CD4-positive, alpha-beta T cell (primary cell): ENCODE measurements around the gene ABCG8. TPM values are rescaled to one million over a fixed set of nuclear protein-coding genes. Genes with fewer than 3 reads are reported as not detected.

Source experiments
- ATAC-seq: fragments of 200-7000 bp; cut with Tn5 transposase; one replicate; pipeline ENCODE4 v1.10.0; 2022; ENCODE audit warnings: mild to moderate bottlenecking; ENCODE audit not compliant: poor library complexity
- CTCF ChIA-PET: fragments of 350-600 bp; sonication (Branson Sonifier 250); formaldehyde crosslinking; loops from one replicate; lab custom pipeline; 2021; ENCODE audit warnings: antibody characterized with exemption, inconsistent platforms; lab: Charles Lee
- POLR2A ChIA-PET: fragments of 350-600 bp; sonication (Branson Sonifier 250); formaldehyde crosslinking; loops from one replicate; lab custom pipeline; 2021; ENCODE audit warnings: antibody characterized with exemption, inconsistent platforms; lab: Charles Lee
- DNase-seq, 14 experiments: peaks; one replicate each; pipeline ENCODE4 v3.0.0-alpha.2; 2013 to 2020; ENCODE audit warnings: mixed read lengths in 2 of 14
- H3K27ac ChIP-seq, 2 donors: one replicate each; pipeline versions ENCODE4 v1.5.1 to v1.7.0; 2013; ENCODE audit warnings: low read length in 2 of 2, low read depth in 1 of 2, mild to moderate bottlenecking in 1 of 2
- H3K27me3 ChIP-seq, 2 experiments: 1 replicate in 1 of 2; 2 replicates in 1 of 2; pipeline versions ENCODE4 v1.6.1 to v1.7.0; 2013; ENCODE audit warnings: low read length in 2 of 2, control low read depth in 1 of 2, mild to moderate bottlenecking in 1 of 2, moderate library complexity in 1 of 2; ENCODE audit not compliant: insufficient read depth in 2 of 2, control insufficient read depth in 1 of 2
- H3K36me3 ChIP-seq: one replicate; pipeline ENCODE4 v1.6.1; 2013; ENCODE audit warnings: low read length, control low read depth; ENCODE audit not compliant: insufficient read depth
- H3K4me1 ChIP-seq: one replicate; pipeline ENCODE4 v1.6.1; 2013; ENCODE audit warnings: low read length, control low read depth; ENCODE audit not compliant: insufficient read depth
- H3K4me3 ChIP-seq: one replicate; pipeline ENCODE4 v1.5.1; 2013; ENCODE audit warnings: mild to moderate bottlenecking, low read length, moderate library complexity
- H3K9me3 ChIP-seq, 2 experiments: 1 replicate in 1 of 2; 2 replicates in 1 of 2; pipeline versions ENCODE4 v1.6.1 to v1.7.0; 2013; ENCODE audit warnings: low read length in 2 of 2, mild to moderate bottlenecking in 2 of 2, control low read depth in 1 of 2, moderate library complexity in 1 of 2; ENCODE audit not compliant: control insufficient read depth in 1 of 2, insufficient read depth in 1 of 2
- H3K27ac Mint-ChIP-seq: one replicate; pipeline ENCODE4 v1.8.0; 2020; ENCODE audit warnings: mixed read lengths
- H3K27me3 Mint-ChIP-seq: one replicate; pipeline ENCODE4 v1.8.0; 2021; ENCODE audit warnings: mixed read lengths
- H3K36me3 Mint-ChIP-seq: one replicate; pipeline ENCODE4 v1.8.0; 2021; ENCODE audit warnings: low read depth, mixed read lengths
- H3K4me1 Mint-ChIP-seq: one replicate; pipeline ENCODE4 v1.8.0; 2021; ENCODE audit warnings: low read depth, mixed read lengths
- H3K4me3 Mint-ChIP-seq: one replicate; pipeline ENCODE4 v1.8.0; 2020; ENCODE audit warnings: mild to moderate bottlenecking, mixed read lengths
- H3K9me3 Mint-ChIP-seq: one replicate; pipeline ENCODE4 v1.8.0; 2020; ENCODE audit warnings: mixed read lengths
- intact Hi-C, 2 experiments: fragments of 100-400 bp; cut with DNase I in 1 of 2; cut with micrococcal nuclease in 1 of 2; formaldehyde crosslinking; loops; one replicate each; pipeline versions ENCODE4 v1.15.1 to v1.9.0; 2023 to 2025; cut with DNase I, micrococcal nuclease
- polyA plus RNA-seq, 2 donors: library from polyadenylated mRNA; unstranded; fragments of 120-200 nt; gene quantifications; one replicate each; pipeline ENCODE4 v1.2.1, GENCODE V29; 2013
- total RNA-seq, 174 experiments: library from RNA in 2 of 174; stranded (reverse) in 2 of 174; gene quantifications; one replicate each; pipeline ENCODE4 v1.2.3 and lab custom pipeline; 2021 to 2026
- TF ChIP-seq, protein P1 (sequence below): fragments of 200-600 bp; IDR thresholded peaks from one replicate; pipeline ENCODE4 v1.8.0; 2022; ENCODE audit warnings: antibody characterized with exemption, mild to moderate bottlenecking

ABCG8 gene
- not detected for total RNA-seq
- polyA plus RNA-seq (2013, experiment 1 of 2) = 0.01 TPM
- 0.04 TPM for polyA plus RNA-seq (2013, experiment 2 of 2)
- total RNA-seq (lab: John Stamatoyannopoulos, UW) = 0 to 0.11 (median 0) reads per million in 172 experiments

DNA sequence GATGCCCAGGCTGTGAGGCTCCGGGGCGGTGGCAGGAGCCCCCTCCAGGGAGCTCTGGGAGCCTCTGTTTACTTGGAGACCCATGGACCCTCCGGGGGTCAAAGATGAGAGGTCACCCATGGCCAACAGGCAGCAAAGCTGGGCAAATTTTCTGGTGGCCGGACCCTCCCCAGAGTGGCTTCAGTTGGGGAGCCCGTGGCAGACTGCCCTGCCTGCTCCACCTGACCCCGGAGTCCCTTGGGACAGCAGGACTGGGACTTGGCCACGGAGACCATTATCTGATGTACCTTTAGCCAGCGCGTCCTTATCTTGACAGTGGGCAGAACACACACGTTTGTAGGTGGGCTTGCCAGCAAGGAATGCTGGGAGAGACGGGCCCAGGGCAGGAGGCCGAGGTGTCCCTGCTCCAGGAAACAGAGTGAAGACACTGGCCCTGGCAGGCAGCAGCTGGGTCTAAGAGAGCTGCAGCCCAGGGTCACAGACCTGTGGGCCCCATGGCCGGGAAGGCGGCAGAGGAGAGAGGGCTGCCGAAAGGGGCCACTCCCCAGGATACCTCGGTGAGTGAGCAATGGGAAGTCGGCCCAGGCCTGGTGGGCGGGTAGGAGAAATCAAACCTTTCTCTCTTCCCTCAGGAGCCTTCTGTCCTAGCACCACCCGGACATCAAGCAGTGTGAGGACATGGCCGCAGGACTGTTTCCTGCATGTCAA lies at the start of gene ABCG8, which contains the start of gene ABCG5:
Gene ABCG8, plus strand, starts transcription at position 412 of the 708 bp plus-strand sequence. Its CDS starts 83 bp downstream, at position 495.
Gene ABCG5, minus strand, starts transcription at position 280 of the 708 bp plus-strand sequence. Its CDS starts 160 bp downstream, at position 120.
- H3K4me1 ChIP-seq = no peaks in the 10 kb centered on the region
- TF ChIP-seq, protein P1, sequence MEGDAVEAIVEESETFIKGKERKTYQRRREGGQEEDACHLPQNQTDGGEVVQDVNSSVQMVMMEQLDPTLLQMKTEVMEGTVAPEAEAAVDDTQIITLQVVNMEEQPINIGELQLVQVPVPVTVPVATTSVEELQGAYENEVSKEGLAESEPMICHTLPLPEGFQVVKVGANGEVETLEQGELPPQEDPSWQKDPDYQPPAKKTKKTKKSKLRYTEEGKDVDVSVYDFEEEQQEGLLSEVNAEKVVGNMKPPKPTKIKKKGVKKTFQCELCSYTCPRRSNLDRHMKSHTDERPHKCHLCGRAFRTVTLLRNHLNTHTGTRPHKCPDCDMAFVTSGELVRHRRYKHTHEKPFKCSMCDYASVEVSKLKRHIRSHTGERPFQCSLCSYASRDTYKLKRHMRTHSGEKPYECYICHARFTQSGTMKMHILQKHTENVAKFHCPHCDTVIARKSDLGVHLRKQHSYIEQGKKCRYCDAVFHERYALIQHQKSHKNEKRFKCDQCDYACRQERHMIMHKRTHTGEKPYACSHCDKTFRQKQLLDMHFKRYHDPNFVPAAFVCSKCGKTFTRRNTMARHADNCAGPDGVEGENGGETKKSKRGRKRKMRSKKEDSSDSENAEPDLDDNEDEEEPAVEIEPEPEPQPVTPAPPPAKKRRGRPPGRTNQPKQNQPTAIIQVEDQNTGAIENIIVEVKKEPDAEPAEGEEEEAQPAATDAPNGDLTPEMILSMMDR = no peak
- DNase-seq = no peak
- intact Hi-C loops = no loop called here
- H3K9me3 Mint-ChIP-seq = no peaks in the 10 kb centered on the region
- H3K27ac ChIP-seq = no peak within 1 kb of the TSS
- H3K36me3 Mint-ChIP-seq = no peaks in the 10 kb centered on the region
- H3K36me3 ChIP-seq = no peaks in the 10 kb centered on the region
- ChIA-PET CTCF (no interaction called here), POLR2A (no interaction called here)
- H3K9me3 ChIP-seq = no peaks in the 10 kb centered on the region
- H3K27ac Mint-ChIP-seq = no peak within 1 kb of the TSS
- no peaks in the 10 kb centered on the region for H3K4me1 Mint-ChIP-seq
- ATAC-seq = no peak
- no peaks in the 10 kb centered on the region for H3K27me3 ChIP-seq
- no peak within 1 kb of the TSS for H3K4me3 ChIP-seq
- H3K4me3 Mint-ChIP-seq = no peak within 1 kb of the TSS
- H3K27me3 Mint-ChIP-seq = no peaks in the 10 kb centered on the region

DNA sequence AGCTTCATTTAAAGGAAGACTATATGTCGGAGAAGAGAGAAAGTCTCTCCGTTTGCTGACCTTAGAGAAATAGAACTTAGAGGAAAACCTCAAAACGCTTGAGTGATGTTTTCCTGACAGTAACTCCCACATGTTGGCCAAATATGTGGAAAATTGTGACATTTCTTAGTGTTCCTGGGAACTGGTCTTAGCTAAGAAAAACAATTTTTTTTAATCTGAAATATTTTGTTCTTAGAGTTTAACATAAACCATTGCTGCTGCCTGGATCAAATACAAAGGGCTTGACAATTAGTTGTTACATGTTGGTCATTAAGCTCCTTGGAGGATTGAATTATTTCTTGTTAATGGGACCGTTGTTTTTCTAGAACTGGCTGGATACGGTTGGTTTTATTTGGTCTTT lies 48.6 kb upstream of the ABCG8 start:
- POLR2A ChIA-PET = interaction anchor here (0.5 kb wide), 1 partner anchor 450 kb away, joined by 3 read pairs; no protein-coding TSS in a partner anchor
- TF ChIP-seq, protein P1 = no peak
- CTCF ChIA-PET = no interaction called here
- no peak for DNase-seq
- ATAC-seq = no peak
- Histone ChIP-seq H3K27ac (no peak overlapping the region), H3K9me3 (no peaks in the 10 kb centered on the region), H3K4me3 (no peak overlapping the region), H3K27me3 (no peaks in the 10 kb centered on the region), H3K4me1 (no peaks in the 10 kb centered on the region), H3K36me3 (no peaks in the 10 kb centered on the region)
- intact Hi-C loops = no loop called here
- H3K4me1 Mint-ChIP-seq = no peaks in the 10 kb centered on the region
- no peaks in the 10 kb centered on the region for H3K27me3 Mint-ChIP-seq
- no peak overlapping the region for H3K4me3 Mint-ChIP-seq
- peaks cover 33% of the 10 kb centered on the region for H3K36me3 Mint-ChIP-seq
- no peaks in the 10 kb centered on the region for H3K9me3 Mint-ChIP-seq
- no peak overlapping the region for H3K27ac Mint-ChIP-seq

DNA sequence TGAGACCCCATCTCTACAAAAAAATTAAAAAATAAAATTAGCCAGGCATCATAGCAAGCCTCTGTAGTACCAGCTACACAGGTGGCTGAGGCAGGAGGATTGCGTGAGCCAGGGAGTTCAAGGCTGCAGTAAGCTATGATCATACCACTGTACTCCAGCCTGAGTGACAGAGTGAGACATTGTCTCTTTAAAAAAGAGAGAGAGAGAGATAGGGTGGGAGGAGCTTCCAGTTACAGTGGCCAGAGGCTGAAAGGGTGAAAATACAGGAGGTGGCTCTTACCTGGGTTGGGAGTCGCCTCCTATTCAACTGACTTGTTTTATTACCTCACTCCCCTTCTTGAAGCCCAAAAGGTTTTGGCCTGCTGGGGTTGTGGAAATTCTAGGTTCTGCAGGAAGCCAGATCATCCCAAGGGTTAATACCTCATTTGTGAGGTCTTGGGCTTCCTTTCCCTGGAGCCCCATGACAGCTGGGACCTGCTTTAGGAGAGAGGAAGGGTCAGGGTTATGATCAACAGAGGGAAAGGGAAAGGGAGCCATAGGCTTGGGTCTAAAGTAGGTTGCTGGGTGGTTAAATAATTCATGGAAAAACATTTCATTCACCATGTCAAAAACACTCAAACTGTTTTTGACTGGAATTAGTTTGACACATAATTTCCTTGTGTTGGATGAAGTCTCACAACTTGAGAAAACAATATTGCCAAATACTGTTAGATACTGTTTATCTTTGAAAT lies 47.6 kb upstream of the ABCG8 start:
- Mint-ChIP-seq H3K27ac (no peak overlapping the region), H3K4me1 (no peaks in the 10 kb centered on the region), H3K27me3 (no peaks in the 10 kb centered on the region), H3K9me3 (no peaks in the 10 kb centered on the region), H3K4me3 (no peak overlapping the region), H3K36me3 (peaks cover 33% of the 10 kb centered on the region)
- Histone ChIP-seq H3K36me3 (no peaks in the 10 kb centered on the region), H3K27me3 (no peaks in the 10 kb centered on the region), H3K27ac (no peak overlapping the region), H3K4me3 (no peak overlapping the region), H3K4me1 (no peaks in the 10 kb centered on the region), H3K9me3 (no peaks in the 10 kb centered on the region)
- no peak for ATAC-seq
- TF ChIP-seq, protein P1 = no peak
- POLR2A ChIA-PET = no interaction called here
- no peak for DNase-seq
- CTCF ChIA-PET = no interaction called here
- intact Hi-C loops = no loop called here
